ENCODE measurements around the gene OTOP2.
A peak's percentile ranks its signal among the peaks of the same experiment; 100 is the strongest.

Gene OTOP2

DNA sequence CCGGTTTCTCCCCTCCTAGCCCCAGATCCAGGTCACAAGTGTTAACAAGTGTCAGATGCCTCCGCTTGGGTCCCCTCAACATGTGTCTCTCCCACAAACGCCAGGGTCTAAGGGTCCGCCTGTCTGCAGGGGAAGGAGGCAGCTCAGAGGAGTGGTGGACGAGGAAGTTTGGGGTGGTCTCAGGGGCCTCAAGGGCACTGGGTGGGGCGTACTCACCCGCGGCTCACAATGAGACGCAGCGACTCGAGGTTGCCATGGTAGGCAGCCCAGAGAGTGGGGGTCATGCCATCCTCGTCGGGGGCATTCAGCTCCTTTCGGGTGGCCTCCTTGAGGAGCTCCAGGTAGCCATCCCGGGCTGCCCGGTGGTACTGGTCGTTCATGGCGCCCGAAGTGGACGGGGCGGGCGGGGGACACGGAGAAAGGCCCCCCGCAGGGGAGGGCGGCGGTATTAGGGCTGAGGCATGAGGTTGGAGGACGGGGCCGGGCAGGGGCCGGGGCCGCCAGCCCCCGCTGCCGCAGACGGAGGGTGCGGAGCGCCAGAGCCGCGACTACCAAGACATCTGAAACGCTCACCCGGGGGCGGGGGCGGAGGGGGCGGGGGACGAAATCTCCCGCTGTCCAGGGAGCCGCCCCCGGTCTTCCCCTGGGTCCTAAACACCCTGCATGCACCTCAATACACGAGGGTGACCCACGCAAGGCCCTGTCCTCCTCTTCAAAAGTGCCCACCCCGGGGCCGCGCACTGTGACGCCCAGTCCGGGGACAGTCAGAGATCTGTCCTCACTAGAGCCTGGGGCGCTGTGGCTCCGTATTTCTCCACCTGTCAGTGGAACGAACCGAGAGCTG, 1.2 kb upstream of the OTOP2 start, which contains the start of gene USH1G:
TSS of gene USH1G (minus strand) at position 562 of the 844 bp plus-strand sequence. CDS start at position 380, 182 bp downstream.
- ChIA-PET POLR2A (ENCODE audit: low non-redundant PET) (no interaction called here), CTCF (interaction anchor here (0.6 to 7.8 kb wide), 11 partner anchors 10 to 165 kb away, joined by 3 to 113 read pairs (median 3); partner anchors contain the start of genes MRPL58 and OTOP3)
- H3K27ac ChIP-seq, result peak within 1 kb of the TSS; percentile 76; the same call in 1 of the 2 replicates
- TF ChIP-seq, protein P1, sequence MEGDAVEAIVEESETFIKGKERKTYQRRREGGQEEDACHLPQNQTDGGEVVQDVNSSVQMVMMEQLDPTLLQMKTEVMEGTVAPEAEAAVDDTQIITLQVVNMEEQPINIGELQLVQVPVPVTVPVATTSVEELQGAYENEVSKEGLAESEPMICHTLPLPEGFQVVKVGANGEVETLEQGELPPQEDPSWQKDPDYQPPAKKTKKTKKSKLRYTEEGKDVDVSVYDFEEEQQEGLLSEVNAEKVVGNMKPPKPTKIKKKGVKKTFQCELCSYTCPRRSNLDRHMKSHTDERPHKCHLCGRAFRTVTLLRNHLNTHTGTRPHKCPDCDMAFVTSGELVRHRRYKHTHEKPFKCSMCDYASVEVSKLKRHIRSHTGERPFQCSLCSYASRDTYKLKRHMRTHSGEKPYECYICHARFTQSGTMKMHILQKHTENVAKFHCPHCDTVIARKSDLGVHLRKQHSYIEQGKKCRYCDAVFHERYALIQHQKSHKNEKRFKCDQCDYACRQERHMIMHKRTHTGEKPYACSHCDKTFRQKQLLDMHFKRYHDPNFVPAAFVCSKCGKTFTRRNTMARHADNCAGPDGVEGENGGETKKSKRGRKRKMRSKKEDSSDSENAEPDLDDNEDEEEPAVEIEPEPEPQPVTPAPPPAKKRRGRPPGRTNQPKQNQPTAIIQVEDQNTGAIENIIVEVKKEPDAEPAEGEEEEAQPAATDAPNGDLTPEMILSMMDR (conservative IDR thresholded peaks at IDR 0.05; ENCODE audit: low read depth), result no peak
- DNase-seq (ENCODE audit: low spot score), result peak; percentile 65

DNA sequence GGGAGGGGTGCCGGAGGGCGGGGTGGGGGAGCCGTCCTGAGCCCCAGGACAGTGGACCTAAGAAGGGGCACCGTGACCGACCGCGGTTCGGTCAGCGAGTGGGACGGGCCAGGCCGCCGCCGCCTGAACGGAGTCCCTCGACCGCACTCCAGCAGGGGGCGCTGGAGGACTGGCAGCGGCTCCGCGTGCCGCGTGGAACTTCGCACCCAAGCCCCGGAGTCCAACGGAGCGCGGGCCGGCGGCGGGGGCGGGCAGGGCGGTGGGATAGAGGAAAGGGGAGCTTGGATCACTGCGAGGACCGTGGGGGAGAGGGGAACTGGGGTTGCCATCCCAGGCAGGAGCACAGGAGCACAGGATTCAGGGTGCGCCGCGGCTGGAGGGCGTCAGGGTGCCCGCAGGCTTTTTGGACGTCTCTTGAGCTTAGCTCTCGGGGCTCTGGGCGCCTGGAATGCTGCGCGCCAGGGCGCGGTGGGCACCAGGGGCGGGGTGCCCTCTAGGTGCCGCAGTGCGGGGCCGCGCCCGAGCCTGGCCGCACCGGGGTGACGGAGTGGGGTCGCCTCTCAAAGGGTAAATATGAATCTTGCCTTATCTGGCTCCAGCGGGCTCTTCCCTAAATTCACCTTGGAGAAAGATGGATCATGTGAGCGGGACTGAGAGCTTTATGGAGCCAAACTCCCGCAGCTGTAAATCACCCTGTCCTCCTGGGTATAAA, 379 bp upstream of the OTOP2 start:
- peak; percentile 73 for DNase-seq (ENCODE audit: low spot score)
- POLR2A ChIA-PET (ENCODE audit: low non-redundant PET), result no interaction called here
- TF ChIP-seq, protein P1 (conservative IDR thresholded peaks at IDR 0.05; ENCODE audit: low read depth), result peak; percentile 96
- CTCF ChIA-PET, result interaction anchor here (0.6 to 7.8 kb wide), 17 partner anchors 9 to 110 kb away, joined by 3 to 113 read pairs (median 3); partner anchors contain the start of genes MRPL58 and OTOP3
- no peak overlapping the region for H3K27ac ChIP-seq

DNA sequence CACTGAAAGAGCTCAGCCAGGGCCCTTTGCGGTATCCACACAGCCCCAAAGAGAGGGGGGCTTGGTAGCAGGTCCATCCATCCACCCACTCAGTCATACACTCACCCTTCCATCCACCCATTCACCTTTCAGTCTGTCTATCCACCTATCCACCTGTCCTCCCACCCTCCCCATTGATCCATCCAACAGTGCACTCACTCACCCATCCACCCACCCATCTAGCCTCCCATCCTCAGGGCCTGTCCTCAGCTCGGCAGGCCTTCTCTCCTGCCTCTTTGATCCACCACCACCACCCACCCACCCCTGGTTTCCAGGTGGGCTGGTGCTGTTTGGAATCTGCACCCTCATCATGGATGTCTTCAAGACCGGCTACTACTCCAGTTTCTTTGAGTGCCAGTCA, 1.2 kb downstream of the OTOP2 start:
- no peak overlapping the region for H3K27ac ChIP-seq
- TF ChIP-seq, protein P1 (conservative IDR thresholded peaks at IDR 0.05; ENCODE audit: low read depth), result no peak
- DNase-seq (ENCODE audit: low spot score), result no peak
- ChIA-PET POLR2A (ENCODE audit: low non-redundant PET) (no interaction called here), CTCF (interaction anchor here (0.5 to 7.8 kb wide), 4 partner anchors 8 to 36 kb away, joined by 3 to 113 read pairs (median 10); no protein-coding TSS in a partner anchor)

DNA sequence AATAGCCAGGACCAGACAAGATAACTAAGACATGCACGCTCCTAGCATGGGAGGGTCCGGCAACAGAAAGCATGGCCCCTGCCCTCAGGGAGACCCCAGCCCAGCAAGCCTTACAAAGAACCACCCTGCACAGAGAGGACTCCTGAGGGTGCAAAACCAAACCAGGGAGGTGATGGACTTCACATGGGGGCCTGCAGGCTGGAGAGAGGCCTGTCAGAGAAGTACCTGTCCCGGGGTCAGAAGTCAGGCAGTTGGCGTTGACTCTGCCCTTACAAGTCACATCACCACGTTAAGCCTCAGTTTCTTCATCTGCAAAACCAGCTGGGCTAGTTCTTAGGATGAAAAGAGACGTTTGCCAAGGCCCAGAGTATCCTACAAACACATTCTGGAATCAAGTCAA, 4.7 kb downstream of the OTOP2 start:
- ChIA-PET CTCF (no interaction called here), POLR2A (ENCODE audit: low non-redundant PET) (no interaction called here)
- no peak for DNase-seq (ENCODE audit: low spot score)
- TF ChIP-seq, protein P1 (conservative IDR thresholded peaks at IDR 0.05; ENCODE audit: low read depth), result no peak
- no peak overlapping the region for H3K27ac ChIP-seq

DNA sequence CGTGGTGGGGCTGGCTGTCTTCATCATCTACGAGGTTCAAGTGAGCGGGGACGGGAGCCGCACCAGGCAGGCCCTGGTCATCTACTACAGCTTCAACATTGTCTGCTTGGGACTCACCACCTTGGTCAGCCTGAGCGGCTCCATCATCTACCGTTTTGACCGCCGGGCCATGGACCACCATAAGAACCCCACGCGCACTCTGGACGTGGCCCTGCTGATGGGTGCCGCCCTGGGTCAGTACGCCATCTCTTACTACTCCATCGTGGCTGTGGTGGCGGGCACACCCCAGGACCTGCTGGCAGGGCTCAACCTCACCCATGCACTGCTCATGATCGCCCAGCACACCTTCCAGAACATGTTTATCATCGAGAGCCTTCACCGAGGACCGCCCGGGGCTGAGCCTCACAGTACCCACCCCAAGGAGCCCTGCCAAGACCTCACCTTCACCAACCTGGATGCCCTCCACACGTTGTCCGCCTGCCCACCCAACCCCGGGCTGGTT, 6.5 kb downstream of the OTOP2 start:
- CTCF ChIA-PET, result no interaction called here
- TF ChIP-seq, protein P1 (conservative IDR thresholded peaks at IDR 0.05; ENCODE audit: low read depth), result no peak
- POLR2A ChIA-PET (ENCODE audit: low non-redundant PET), result no interaction called here
- no peak for DNase-seq (ENCODE audit: low spot score)
- H3K27ac ChIP-seq, result no peak overlapping the region

DNA sequence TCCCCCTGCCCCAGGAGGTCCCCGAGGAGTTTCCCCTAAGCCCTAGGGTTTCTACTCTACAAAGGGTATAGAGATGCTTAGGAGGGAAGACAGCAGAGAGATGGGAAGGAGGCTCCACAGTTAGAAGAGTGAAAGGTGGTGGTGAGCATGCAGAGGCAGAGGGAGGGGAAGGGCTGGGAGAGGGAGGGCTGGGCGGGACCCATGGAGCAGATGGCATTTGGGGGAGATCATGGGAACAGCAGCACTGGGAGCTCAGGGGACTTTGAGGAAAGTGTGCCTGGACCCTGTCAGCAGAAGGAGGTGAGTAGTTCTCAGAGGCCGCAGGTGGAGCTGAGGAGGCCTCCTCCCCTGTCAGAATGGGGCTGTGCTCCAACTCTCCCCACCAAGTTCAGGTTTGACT, 11.0 kb downstream of the OTOP2 start:
- no peak overlapping the region for H3K27ac ChIP-seq
- POLR2A ChIA-PET (ENCODE audit: low non-redundant PET), result no interaction called here
- no peak for DNase-seq (ENCODE audit: low spot score)
- CTCF ChIA-PET, result interaction anchor here (0.7 to 0.8 kb wide), 2 partner anchors 11 to 22 kb away, joined by 3 to 4 read pairs; partner anchors contain the start of gene OTOP2
- TF ChIP-seq, protein P1 (conservative IDR thresholded peaks at IDR 0.05; ENCODE audit: low read depth), result no peak

Measured in RWPE1 (cell line).